GM19025 (cell line): ENCODE data around the gene LYSMD4.

ENCODE experiments used
- ATAC-seq: cut with Tn5 transposase; IDR thresholded peaks from one replicate; pipeline ENCODE4 v1.9.1; 2021; ENCODE audit warnings: mild to moderate bottlenecking, low read depth, moderate library complexity; ENCODE audit not compliant: unreplicated experiment

The LYSMD4 gene

GRCh38 chr15:99732124-99732750 lies 1.0 kb downstream of the LYSMD4 start:
- ATAC-seq: no peak

GRCh38 chr15:99731336-99732123 lies 1.7 kb downstream of the LYSMD4 start:
- ATAC-seq: no peak

GRCh38 chr15:99729920-99730319 lies 3.3 kb downstream of the LYSMD4 start:
- no peak for ATAC-seq

- ATAC-seq: no peak
Observed at GRCh38 chr15:99729327-99729726, 3.9 kb downstream of the LYSMD4 start.

GRCh38 chr15:99728916-99729315 lies 4.3 kb downstream of the LYSMD4 start:
- ATAC-seq: no peak

- no peak for ATAC-seq
Observed at GRCh38 chr15:99727733-99728132, 5.5 kb downstream of the LYSMD4 start.

GRCh38 chr15:99727330-99727729 lies 5.9 kb downstream of the LYSMD4 start:
- ATAC-seq: no peak

- no peak for ATAC-seq
Observed at GRCh38 chr15:99726333-99726732, 6.9 kb downstream of the LYSMD4 start.

- no peak for ATAC-seq
Observed at GRCh38 chr15:99722406-99722805, 10.8 kb downstream of the LYSMD4 start.

GRCh38 chr15:99721896-99722295 lies 11.3 kb downstream of the LYSMD4 start:
- ATAC-seq: no peak

GRCh38 chr15:99721104-99721778 lies 12.0 kb downstream of the LYSMD4 start:
- ATAC-seq: no peak

- no peak for ATAC-seq
Observed at GRCh38 chr15:99720533-99720932, 12.7 kb downstream of the LYSMD4 start.

- ATAC-seq: peak; percentile 80
Observed at GRCh38 chr15:99719096-99719541, 14.1 kb downstream of the LYSMD4 start.

- ATAC-seq: no peak
Observed at GRCh38 chr15:99718421-99718820, 14.8 kb downstream of the LYSMD4 start.

- ATAC-seq: no peak
Observed at GRCh38 chr15:99717161-99718009, 15.9 kb downstream of the LYSMD4 start.

- ATAC-seq: no peak
Observed at GRCh38 chr15:99716540-99717095, 16.6 kb downstream of the LYSMD4 start.

- no peak for ATAC-seq
Observed at GRCh38 chr15:99712415-99712814, 20.8 kb downstream of the LYSMD4 start.

- ATAC-seq: no peak
Observed at GRCh38 chr15:99711625-99712024, 21.6 kb downstream of the LYSMD4 start.

- ATAC-seq: no peak
Observed at GRCh38 chr15:99709243-99709986, 23.8 kb downstream of the LYSMD4 start.

- no peak for ATAC-seq
Observed at GRCh38 chr15:99708563-99708962, 24.7 kb downstream of the LYSMD4 start.
